ELR (cell line): ENCODE results near the gene TMED7.

Experiments used
- DNase-seq: peaks from one replicate; pipeline ENCODE4 v3.0.0-alpha.2; 2015; ENCODE audit warnings: low read depth

The TMED7 gene

GRCh38 chr5:115627295-115627865 is 1.5 kb upstream of the TMED7 start:
- DNase-seq = peak; percentile 24

- DNase-seq = no peak
Measured at GRCh38 chr5:115626445-115626823, 598 bp upstream of the TMED7 start.

- DNase-seq = peak; percentile 26
Measured at GRCh38 chr5:115624994-115625393, 842 bp downstream of the TMED7 start.

- DNase-seq = no peak
Measured at GRCh38 chr5:115623658-115624057, 2.2 kb downstream of the TMED7 start.

GRCh38 chr5:115621365-115621900 is 4.4 kb downstream of the TMED7 start:
- DNase-seq = no peak

- no peak for DNase-seq
Measured at GRCh38 chr5:115616892-115617291, 8.9 kb downstream of the TMED7 start.

- DNase-seq = no peak
Measured at GRCh38 chr5:115616472-115616871, 9.4 kb downstream of the TMED7 start.

GRCh38 chr5:115611873-115612272 is 14.0 kb downstream of the TMED7 start:
- DNase-seq = no peak

- DNase-seq = no peak
Measured at GRCh38 chr5:115607935-115608334, 17.9 kb downstream of the TMED7 start.

GRCh38 chr5:115605436-115605835 is 20.4 kb downstream of the TMED7 start:
- no peak for DNase-seq

GRCh38 chr5:115602591-115603125 is 23.2 kb downstream of the TMED7 start:
- DNase-seq = peak; percentile 30

- peak; percentile 83 for DNase-seq
Measured at GRCh38 chr5:115601701-115602590, 23.9 kb downstream of the TMED7 start, which contains the start of gene TICAM2. Gene TICAM2 (minus strand): TSS chr5:115602479. CDS start chr5:115581256, 21,223 bp downstream.

- peak; percentile 59 for DNase-seq
Measured at GRCh38 chr5:115600766-115601165, 25.1 kb downstream of the TMED7 start.

- no peak for DNase-seq
Measured at GRCh38 chr5:115599924-115600323, 25.9 kb downstream of the TMED7 start.

GRCh38 chr5:115599502-115599901 is 26.3 kb downstream of the TMED7 start:
- DNase-seq = peak; percentile 37

- peak; percentile 24 for DNase-seq
Measured at GRCh38 chr5:115594128-115595047, 31.4 kb downstream of the TMED7 start.

- DNase-seq = no peak
Measured at GRCh38 chr5:115589043-115589442, 36.8 kb downstream of the TMED7 start.

GRCh38 chr5:115588640-115589039 is 37.2 kb downstream of the TMED7 start:
- DNase-seq = no peak

GRCh38 chr5:115586525-115587146 is 39.2 kb downstream of the TMED7 start:
- DNase-seq = peak; percentile 75

GRCh38 chr5:115585265-115585664 is 40.6 kb downstream of the TMED7 start:
- DNase-seq = no peak

- DNase-seq = peak; percentile 74
Measured at GRCh38 chr5:115584501-115584900, 41.3 kb downstream of the TMED7 start.
